ENCODE results near the gene HHIPL1. TPM values are rescaled to one million over a fixed set of nuclear protein-coding genes. Genes with fewer than 3 reads are reported as not detected.

HHIPL1 gene
- polyA plus RNA-seq, 4 donors = 1.7 to 2.0 (median 1.8) TPM

- DNase-seq (ENCODE audit: low read depth in 4 of 4, low spot score in 3 of 4) = no peak
Observed at GRCh38 chr14:99704037-99704436, 59.1 kb downstream of the HHIPL1 start.

GRCh38 chr14:99706107-99706900 is 61.4 kb downstream of the HHIPL1 start:
- no peak for DNase-seq (ENCODE audit: low read depth in 4 of 4, low spot score in 3 of 4)

GRCh38 chr14:99707420-99707819 is 62.5 kb downstream of the HHIPL1 start:
- no peak for DNase-seq (ENCODE audit: low read depth in 4 of 4, low spot score in 3 of 4)

- DNase-seq (ENCODE audit: low read depth in 4 of 4, low spot score in 3 of 4) = no peak
Observed at GRCh38 chr14:99707921-99708320, 63.0 kb downstream of the HHIPL1 start.

- DNase-seq (ENCODE audit: low read depth in 4 of 4, low spot score in 3 of 4) = no peak
Observed at GRCh38 chr14:99708449-99708848, 63.5 kb downstream of the HHIPL1 start.

- DNase-seq (ENCODE audit: low read depth in 4 of 4, low spot score in 3 of 4) = no peak
Observed at GRCh38 chr14:99713972-99714371, 69.0 kb downstream of the HHIPL1 start.

GRCh38 chr14:99715266-99716000 is 70.5 kb downstream of the HHIPL1 start:
- no peak for DNase-seq (ENCODE audit: low read depth in 4 of 4, low spot score in 3 of 4)

GRCh38 chr14:99716091-99716849 is 71.3 kb downstream of the HHIPL1 start:
- no peak for DNase-seq (ENCODE audit: low read depth in 4 of 4, low spot score in 3 of 4)

- no peak for DNase-seq (ENCODE audit: low read depth in 4 of 4, low spot score in 3 of 4)
Observed at GRCh38 chr14:99716850-99717681, 72.1 kb downstream of the HHIPL1 start.

- DNase-seq (ENCODE audit: low read depth in 4 of 4, low spot score in 3 of 4) = no peak
Observed at GRCh38 chr14:99717682-99718013, 72.7 kb downstream of the HHIPL1 start.

GRCh38 chr14:99718031-99718810 is 73.3 kb downstream of the HHIPL1 start:
- no peak for DNase-seq (ENCODE audit: low read depth in 4 of 4, low spot score in 3 of 4)

GRCh38 chr14:99718811-99719192 is 73.9 kb downstream of the HHIPL1 start:
- no peak for DNase-seq (ENCODE audit: low read depth in 4 of 4, low spot score in 3 of 4)

GRCh38 chr14:99720941-99721791 is 76.2 kb downstream of the HHIPL1 start:
- no peak for DNase-seq (ENCODE audit: low read depth in 4 of 4, low spot score in 3 of 4)

- DNase-seq (ENCODE audit: low read depth in 4 of 4, low spot score in 3 of 4) = no peak
Observed at GRCh38 chr14:99721792-99722516, 77.0 kb downstream of the HHIPL1 start.

- no peak for DNase-seq (ENCODE audit: low read depth in 4 of 4, low spot score in 3 of 4)
Observed at GRCh38 chr14:99722741-99723140, 77.8 kb downstream of the HHIPL1 start.

- DNase-seq (ENCODE audit: low read depth in 4 of 4, low spot score in 3 of 4) = no peak
Observed at GRCh38 chr14:99724196-99724891, 79.4 kb downstream of the HHIPL1 start.

- no peak for DNase-seq (ENCODE audit: low read depth in 4 of 4, low spot score in 3 of 4)
Observed at GRCh38 chr14:99724939-99725773, 80.2 kb downstream of the HHIPL1 start.

Measured in right renal pelvis (tissue), 4 donors.